ENCODE measurements around the gene SLC4A8.
"Not testable (repeated sequence)": the region's sequence is repeated elsewhere in the genome, so short reads cannot be mapped to it uniquely, and the experiment has no call there.

Gene SLC4A8

DNA sequence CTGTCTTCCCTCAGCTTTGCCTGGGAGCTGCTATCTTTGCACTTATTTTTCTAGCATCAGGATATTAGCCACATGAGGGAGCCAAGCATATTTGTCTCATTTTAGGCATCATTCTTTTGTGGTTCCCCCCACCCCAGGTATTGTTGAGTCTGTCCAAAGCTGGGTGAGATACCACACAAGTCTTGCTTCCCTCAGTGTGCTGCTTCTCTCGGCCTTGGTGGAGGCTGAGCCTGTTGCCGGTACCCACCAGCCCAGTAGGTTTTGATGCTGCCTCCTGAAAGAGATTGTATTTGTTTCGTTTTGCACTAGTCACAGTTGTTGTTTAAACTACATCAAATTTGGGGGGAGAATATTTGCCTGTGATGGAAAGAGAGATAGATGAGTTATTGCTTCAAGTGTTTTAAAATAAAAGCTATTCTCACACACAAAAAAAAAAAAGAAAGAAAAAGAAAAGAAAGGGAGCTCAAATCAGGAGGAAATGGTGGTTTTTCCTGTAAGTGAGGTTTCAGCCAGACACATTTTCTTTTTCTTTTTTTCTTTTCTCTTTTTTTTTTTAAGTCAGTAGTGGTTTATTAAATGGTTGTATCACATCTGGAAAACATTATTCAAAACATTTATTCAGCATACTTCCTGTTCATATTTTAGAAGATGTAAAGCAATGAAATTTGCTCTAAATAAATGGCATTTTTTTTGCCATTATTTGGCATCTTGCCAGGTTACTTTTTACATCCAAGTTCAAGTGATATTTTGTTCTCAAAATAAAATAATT lies 58.5 kb downstream of the SLC4A8 start:
- no peak for DNase-seq

DNA sequence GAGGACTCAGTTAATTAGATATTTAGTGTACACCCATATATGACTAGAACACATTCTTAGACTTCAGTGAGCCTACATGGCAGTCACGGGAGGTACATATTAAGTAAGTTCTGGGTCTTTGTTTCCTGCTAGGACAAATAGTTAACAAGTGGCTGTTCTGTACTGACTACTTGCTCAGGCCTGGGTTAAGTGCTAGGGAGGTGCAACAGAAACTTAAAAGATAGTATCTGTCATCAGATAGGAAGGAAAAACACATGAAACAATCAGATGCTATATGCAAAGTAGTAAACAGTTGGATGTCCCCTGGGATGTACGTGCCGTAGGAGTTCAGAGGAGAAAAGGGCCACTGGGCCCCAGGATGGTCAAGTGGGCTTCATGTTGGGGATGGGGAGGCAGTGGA lies 59.5 kb downstream of the SLC4A8 start:
- DNase-seq: no peak

DNA sequence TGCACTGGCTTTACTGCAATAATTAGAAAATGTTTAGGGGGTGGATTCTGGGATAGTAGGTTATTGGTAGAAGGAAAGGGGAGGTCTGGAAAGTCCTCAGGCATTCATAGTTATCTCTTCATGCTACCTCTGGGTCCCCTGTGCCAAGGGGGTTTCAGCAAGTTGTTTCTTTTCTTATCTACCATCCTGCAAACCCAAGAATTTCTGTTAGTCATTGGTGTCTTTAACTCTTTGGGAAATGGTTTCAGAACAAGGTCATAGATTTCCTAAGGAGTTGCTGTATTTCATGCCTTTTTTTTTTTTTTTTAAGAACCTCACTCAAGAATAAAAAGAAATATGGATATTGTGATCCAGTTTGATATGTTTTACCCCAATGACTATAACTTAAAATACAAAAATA lies 63.6 kb downstream of the SLC4A8 start:
- DNase-seq: no peak

DNA sequence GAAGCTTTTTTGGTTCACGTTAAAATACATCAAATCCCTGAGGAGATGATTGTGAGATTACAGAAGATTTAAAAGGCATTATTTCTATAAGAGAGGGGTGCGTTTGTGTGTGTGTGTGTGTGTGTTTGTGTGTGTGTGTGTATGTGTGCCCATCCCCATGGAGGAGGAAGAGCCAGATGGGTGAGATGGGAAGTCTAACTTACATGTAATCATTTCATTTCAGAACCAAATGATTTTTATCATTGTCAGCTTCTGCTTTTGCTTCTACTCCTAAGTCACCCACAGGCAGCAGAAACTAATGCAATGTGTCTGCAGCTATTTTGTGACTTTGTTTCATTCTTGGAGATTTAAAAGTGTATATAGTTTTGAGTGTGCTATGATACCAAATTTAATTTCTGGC lies 68.7 kb downstream of the SLC4A8 start:
- no peak for DNase-seq

DNA sequence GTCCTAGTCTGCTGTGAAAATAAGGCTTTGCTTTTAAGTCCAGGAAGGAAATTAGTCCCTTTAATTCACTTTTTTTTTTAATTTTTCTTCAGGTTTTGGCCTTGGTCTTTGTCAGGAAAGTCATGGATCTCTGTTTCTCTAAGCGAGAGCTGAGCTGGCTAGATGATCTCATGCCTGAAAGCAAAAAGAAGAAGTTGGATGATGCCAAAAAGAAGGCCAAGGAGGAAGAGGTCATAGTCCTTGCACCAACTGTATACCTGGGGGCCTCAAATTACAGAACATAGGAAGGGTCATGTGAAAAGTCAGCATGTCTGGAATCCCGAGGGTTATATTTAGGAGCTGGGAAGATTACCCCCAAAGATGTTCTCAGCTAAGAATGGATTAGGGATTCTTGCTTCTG lies 72.3 kb downstream of the SLC4A8 start:
- DNase-seq: no peak

DNA sequence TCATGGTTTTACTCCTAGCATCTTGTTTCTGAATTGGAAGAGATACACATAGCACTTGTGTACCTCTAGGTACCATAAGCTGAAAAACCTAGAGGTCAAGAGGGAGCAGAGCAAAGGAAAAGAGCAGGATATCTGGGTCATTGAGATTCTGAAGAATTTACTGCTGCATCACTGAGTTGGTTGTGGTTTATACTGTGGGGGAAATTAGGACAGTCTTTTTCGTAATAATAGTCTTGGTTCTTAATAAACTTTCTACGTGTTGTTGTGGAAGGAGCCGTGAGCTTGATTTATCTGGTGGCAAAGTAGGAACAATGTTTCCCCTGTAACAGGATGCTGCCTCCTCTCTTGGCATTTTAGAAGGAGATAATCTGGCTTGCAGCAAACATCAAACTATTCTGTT lies 80.2 kb downstream of the SLC4A8 start:
- no peak for DNase-seq

DNA sequence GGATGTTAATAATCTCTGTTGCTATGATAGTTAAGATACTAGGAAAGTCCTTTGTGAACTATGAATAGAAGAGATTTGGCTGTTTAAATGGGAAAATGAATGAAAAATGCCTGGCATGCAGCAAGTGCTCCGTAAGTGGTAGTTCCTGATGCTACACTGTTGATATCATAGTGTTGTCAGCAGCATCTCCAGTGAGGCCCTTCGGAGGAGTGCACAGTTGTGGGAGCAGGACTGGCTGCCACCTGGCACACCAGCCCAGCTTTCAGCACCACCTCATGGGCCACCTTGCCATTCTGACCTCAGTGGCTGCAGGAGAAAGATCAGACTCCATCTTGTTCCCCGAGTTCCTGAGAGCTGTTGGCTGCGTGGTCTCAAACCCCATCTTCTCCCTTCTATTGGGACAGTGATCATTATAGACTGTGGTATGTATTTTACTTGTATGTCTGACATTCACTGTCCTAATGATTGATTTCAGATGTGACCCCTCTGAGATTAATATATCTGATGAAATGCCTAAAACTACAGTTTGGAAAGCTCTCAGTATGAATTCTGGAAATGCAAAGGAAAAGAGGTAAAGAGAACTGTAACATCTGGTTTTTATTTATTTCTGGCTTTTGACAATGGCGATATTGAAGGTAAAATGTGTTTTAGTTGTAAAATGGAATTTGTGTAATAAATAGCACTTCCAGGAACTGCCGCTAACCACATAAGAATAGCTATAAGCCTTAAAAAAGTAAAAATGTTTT lies 80.9 kb downstream of the SLC4A8 start:
- no peak for DNase-seq

DNA sequence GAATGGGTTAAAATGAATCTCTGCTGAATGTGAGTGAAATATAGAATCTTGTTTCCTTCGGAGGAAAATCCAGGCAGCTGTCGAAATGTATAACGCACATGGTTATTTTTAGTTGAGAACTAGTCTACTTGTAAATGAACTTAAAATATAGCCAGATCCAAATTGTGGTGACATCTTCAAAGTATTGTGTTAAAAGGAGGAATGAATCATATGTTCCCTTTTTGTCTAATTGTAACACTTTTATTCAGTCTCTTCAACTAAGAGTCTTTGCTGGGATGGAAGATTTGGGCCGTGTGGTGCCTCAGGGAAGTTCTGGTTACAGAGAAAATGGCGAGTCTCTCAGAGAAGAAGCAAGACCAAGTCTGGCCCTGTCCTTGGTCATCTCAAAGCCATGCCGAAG lies 82.5 kb downstream of the SLC4A8 start:
- DNase-seq: no peak

DNA sequence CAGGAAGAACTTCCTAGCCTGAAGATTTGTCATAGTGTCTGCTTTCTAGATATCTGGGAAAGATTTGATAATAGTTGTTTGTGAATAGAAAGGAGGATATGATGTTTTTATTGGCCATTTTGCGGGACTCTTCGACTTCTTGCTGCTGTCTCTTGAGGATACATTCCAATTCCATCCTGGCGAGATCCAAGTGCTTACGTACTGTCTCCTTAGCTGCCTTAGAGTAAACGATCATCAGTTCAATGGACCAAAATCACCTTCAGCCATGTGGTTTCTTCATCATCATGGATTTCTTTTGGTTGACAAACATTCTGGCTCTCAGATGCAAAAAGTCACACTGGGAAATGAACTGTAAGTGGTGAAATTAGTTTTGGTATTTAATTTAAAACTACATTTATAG lies 83.7 kb downstream of the SLC4A8 start:
- no peak for DNase-seq

DNA sequence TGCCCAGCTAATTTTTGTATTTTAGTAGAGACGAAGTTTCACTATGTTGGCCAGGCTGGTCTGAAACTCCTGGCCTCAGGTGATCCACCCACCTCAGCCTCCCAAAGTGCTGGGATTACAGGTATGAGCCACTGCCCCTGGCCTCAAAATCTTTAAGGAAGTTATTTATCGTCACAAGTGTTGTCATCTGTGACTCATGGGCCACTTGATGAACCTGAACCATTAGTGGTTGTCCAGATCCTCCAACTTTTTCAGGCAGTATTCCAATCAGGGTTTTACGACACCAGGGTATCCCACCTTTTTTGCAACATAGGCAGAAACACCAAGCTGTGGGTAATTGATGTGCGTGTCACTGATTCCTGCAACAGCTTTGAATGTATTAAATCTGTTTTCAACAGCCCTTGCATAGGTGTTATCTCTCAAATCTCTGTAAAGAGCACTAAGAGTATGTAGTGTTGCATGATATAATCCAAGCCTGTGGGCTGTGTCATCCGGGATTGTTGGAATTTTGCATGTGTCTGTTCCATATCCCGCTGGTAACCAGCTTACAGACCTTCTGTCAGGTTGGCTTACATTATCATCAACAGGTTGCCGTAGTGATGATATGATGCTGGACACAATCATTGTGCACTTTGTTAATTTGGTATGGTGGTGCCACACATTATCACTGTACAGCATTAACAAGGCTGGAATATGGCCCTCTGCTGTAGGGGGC lies 87.1 kb downstream of the SLC4A8 start:
- no peak for DNase-seq

DNA sequence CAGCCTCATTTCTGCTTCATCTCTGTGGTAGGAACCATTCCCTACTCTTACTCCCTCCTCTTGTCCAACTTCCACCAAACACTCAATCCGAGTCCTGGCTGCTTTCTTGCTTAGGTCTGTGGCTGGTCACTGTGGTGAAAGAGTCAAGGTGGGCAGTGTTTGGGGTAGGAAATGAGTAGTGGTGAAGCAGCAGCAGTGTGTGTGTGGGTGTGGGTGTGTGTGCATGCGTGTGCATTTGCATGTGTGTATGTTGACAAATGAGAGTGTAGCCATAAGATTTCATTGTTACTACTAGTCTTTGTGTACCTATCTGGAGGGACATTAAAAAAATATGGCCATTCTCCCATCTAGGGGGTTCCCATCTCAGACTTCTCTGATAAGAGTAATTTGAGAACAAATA lies 87.8 kb downstream of the SLC4A8 start:
- DNase-seq: no peak

DNA sequence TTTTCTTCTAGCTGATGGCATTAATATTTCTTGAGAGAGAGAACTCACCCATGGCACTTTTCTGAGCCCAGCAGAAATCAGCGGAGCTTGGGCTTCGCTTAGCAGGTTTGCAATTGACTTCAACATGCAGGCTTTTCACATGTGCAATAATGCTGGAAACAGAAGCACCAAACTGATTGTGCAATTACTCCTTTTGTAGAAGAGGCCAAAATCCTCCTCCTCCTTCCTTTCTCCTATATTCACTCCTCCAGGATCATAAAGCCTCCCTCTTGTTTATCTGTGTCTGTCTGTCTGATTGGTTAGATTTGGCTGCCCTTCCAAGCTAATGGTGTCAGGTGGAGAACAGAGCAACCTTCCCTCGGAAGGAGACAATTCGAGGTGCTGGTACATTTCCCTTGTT lies 90.4 kb downstream of the SLC4A8 start:
- not testable (repeated sequence) for DNase-seq

DNA sequence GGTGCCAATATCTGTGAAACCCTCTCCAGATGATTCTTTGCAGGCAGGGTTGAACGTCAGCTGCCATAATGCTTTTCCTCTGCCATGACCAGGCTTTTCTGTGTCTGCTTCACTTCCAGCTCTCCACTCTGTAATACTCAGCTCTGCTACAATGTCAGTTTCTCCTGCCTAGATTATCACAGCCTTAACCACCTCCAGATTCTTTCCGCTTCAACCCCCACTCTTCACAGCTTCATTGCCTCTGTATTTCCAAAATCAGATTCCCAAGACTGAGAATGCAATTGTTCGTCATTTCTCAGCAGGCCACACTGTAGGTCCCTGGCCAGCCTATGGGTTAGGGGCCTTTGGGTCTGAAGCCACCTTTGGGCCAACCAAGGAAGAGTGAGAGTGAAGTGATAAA lies 92.7 kb downstream of the SLC4A8 start:
- DNase-seq: no peak

DNA sequence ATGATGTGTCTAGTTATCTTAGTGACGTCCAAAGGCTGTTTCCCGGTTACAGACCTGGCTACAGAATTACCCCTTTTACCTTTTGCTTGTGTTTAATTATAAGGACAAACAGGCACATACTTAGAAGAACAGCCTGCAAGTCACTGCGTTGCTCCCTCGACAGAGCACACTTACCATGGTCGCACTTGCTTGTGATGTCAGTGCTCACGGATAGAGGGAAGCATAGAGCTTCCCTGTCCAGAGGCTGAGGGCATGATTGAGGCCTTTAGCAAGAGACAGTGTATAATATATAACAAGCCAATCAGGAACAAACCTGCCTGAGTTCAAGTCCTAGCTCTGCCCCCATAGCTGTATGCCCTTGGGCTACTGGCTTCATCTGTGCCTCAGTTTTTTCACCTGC lies 93.2 kb downstream of the SLC4A8 start:
- DNase-seq: no peak

DNA sequence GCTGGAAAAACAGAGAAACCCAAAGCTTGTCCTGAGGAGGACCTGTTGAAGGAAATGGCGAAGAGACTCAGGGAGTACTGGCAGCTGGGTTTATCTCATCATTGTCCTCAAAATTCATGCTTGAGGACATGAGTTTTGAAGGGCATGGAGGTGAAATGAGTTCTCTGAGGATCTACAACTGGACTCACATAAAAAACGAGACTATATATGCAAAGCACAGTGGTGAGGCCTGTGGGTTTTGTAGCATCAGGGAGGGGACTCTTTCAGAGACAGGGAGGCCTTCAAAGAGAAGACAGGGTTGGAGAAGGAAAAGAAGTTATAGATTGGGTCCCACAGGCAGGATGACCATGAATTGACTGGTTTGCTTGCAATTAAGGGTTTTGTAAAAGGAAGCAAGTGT lies 95.1 kb downstream of the SLC4A8 start:
- no peak for DNase-seq

DNA sequence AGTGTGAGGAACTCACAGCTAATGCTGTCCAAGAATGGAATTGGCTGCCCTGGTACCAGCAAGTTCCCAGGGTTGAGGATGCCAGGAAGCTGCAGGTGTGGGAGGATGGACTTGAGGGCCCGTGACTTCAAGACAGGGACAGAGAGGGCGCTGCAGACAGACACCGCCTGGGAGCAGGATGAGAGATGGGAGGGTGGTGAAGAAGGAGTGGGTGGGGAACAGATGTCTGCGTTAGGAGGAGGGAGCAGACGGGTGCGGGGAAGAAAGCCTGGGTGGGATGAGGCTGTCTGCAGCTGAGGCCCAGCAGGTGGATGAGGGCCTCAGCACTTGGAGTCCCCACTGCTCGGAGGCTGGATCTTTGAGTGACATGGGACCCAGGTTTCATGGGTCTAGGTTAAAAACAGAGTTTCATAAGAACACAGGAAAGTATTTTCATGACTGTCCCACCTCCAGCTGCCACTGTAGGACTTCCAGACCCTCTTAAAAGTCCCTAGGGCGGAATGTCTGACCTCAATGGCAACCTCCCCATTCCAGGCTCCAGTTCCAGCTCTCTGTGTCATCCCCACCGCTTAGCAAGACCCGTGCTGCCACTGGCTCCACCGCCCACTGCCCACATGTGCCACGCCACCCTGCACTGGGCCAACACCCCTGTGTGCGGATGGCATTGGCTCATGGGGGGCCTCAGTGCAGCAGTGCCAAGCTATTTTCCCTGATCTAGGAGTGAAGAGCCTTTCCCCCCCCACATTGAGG lies 96.1 kb downstream of the SLC4A8 start:
- no peak for DNase-seq

DNA sequence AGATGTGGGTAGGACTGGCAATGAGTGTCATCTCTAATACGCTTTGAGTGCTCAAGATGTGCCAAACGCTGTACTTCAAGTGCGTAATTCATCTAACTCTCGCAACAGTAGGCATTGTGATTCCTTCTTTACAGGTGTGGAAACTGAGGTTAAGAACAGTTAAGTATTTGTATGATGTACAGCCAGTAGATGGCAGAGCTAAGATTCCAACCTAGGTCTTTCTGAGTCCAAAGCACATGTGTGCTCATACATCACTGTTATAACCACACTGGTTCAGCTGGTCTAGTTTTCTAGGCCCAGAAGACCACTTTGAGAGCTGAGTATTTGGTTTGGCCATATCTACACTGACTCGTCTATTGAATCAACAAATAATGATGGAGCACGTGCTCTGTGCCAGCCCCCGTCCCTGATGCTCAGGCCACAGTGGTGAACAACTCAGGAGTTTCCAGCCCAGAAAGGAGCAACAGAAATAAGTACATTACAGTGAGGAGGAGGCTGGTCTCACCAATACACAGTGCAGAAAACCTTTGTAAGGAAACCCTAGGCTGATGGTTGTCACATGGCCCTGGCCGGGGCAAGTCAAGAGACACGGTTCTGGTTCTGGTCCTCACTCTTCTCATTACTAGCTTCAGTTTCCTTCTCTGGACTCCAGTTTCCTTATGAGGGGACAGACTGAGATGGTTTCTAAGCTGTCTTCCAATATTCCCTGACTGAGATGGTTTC lies 97.1 kb downstream of the SLC4A8 start:
- DNase-seq: no peak

DNA sequence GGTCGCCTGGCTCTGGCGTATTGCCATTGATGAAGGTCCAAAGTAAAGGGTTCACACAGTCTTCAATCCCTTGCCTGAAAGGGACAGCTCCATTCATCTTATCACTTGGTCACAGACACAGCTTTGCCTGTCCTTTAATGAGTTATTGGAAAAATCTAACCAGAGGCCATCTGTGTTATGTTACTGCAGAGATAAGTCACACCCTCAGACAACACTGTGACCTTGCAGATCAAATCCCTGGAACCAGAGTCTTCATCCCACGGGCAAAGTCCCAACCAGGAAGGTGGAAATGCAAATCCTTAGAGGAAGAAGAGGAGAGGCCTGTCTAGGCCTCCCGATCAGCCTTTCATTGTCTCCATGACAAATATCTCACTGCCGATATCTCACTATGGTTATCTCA lies 98.1 kb downstream of the SLC4A8 start:
- no peak for DNase-seq

DNA sequence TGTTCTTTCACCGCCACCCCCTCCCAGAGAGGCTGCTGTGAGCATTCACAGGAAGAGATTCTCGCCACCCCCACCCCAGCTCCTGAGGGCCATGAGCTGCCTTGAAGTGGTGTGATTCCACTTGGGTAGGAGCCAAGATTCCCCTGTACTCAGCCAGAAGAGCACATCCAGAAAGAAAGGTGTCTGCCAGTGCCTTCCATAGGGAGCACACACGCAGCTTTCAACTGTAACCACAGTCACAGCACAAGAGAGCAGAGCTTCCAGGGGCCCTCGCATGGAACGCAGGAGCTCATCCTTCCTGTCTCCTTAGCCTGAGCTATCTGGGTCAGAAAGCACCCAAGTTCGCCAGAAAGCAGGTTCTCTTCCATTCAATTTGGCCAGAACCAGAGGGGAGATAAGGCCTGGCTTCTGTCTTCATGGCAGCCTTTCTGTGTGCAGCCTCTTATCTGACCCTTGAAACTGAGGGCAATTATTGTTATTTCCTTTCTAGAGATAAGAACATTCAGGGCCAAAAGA lies 99.8 kb downstream of the SLC4A8 start:
- no peak for DNase-seq

DNA sequence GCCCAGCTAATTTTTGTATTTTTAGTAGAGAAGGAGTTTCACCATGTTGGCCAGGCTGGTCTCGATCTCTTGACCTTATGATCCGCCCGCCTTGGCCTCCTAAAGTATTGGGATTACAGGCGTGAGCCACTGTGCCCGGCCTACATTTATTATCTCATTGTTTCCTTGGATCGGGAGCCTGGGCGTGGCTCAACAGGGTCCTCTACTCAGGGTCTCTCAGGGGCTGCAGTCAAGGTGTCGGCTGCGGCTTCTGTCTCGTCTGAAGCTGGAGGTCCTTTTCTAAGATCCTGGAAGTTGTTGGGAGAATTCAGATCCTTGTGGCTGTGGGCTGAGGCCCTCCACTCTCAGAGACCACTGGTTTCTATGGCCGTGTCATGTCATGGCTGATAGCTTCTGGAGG lies 100.9 kb downstream of the SLC4A8 start:
- DNase-seq: no peak

DNA sequence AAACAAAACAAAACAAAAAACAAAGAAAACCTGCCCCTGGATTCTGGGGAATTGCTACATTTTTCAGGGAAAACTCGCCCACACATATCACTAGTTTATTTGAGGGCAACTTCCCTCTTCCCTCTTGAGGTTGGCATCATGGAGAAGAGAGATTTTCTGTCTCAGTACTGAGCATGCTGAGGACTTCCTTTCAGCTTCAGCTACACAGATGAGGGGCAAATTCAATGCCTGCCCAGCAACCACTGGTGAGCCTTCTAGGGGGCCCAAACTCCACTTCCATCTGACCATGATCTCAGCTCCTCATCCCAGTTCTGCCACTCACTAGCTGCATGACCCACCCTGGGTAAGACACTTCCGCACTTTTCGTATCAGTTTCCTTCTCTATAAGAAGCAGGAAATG lies 103.3 kb downstream of the SLC4A8 start:
- no peak for DNase-seq
